Colon (tissue), 2 donors: ENCODE data around the gene CRAMP1.
"Not testable (repeated sequence)": the region's sequence is repeated elsewhere in the genome, so short reads cannot be mapped to it uniquely, and the experiment has no call there.

Source experiments
- FAIRE-seq: peaks from 2 replicates; lab custom pipeline; 2012; peaks lifted over from hg19 to GRCh38; lab: Jason Lieb, UNC
- donor health status: control.
- donor health status: control.

CRAMP1 gene

GRCh38 chr16:1678500-1679098, 66.4 kb downstream of the CRAMP1 start:
- FAIRE-seq: no peak

- FAIRE-seq: no peak
Measured at GRCh38 chr16:1680361-1680760, 68.2 kb downstream of the CRAMP1 start.

- FAIRE-seq: no peak
Measured at GRCh38 chr16:1681032-1681431, 68.9 kb downstream of the CRAMP1 start.

GRCh38 chr16:1687427-1688316, 75.5 kb downstream of the CRAMP1 start:
- no peak for FAIRE-seq

- no peak for FAIRE-seq
Measured at GRCh38 chr16:1688807-1689560, 76.8 kb downstream of the CRAMP1 start.

- FAIRE-seq: no peak
Measured at GRCh38 chr16:1689853-1690252, 77.7 kb downstream of the CRAMP1 start.

GRCh38 chr16:1690810-1691209, 78.7 kb downstream of the CRAMP1 start:
- FAIRE-seq: no peak

GRCh38 chr16:1691276-1691675, 79.1 kb downstream of the CRAMP1 start:
- FAIRE-seq: no peak

GRCh38 chr16:1691956-1692355, 79.8 kb downstream of the CRAMP1 start:
- no peak for FAIRE-seq

GRCh38 chr16:1696863-1697262, 84.7 kb downstream of the CRAMP1 start:
- no peak for FAIRE-seq

GRCh38 chr16:1698680-1699079, 86.5 kb downstream of the CRAMP1 start:
- no peak for FAIRE-seq

- FAIRE-seq: no peak
Measured at GRCh38 chr16:1700246-1700645, 88.1 kb downstream of the CRAMP1 start.

- FAIRE-seq: no peak
Measured at GRCh38 chr16:1701216-1701878, 89.2 kb downstream of the CRAMP1 start.

- FAIRE-seq: not testable (repeated sequence)
Measured at GRCh38 chr16:1705324-1705687, 93.1 kb downstream of the CRAMP1 start.

GRCh38 chr16:1705688-1706385, 93.7 kb downstream of the CRAMP1 start, which contains the start of gene MAPK8IP3:
Gene MAPK8IP3 (plus strand): TSS chr16:1706195. CDS start chr16:1706340, 145 bp downstream.
- no peak for FAIRE-seq

GRCh38 chr16:1706386-1707192, 94.4 kb downstream of the CRAMP1 start:
- no peak for FAIRE-seq

- FAIRE-seq: no peak
Measured at GRCh38 chr16:1707193-1707790, 95.1 kb downstream of the CRAMP1 start.

GRCh38 chr16:1708083-1708767, 96.1 kb downstream of the CRAMP1 start:
- no peak for FAIRE-seq

GRCh38 chr16:1708768-1709180, 96.6 kb downstream of the CRAMP1 start:
- FAIRE-seq: no peak

GRCh38 chr16:1709356-1709755, 97.2 kb downstream of the CRAMP1 start:
- no peak for FAIRE-seq
